C1 segment of cervical spinal cord (tissue), 14 donors: ENCODE data around the gene RABGGTA.
"Not testable (repeated sequence)": the region's sequence is repeated elsewhere in the genome, so short reads cannot be mapped to it uniquely, and the experiment has no call there.

ENCODE experiments used
- DNase-seq, 14 donors: peaks; one replicate each; lab custom pipeline; 2025; lab: John Stamatoyannopoulos, UW

The RABGGTA gene

GRCh38 chr14:24219521-24219920, 51.9 kb downstream of the RABGGTA start:
- no peak for DNase-seq

- DNase-seq, result no peak
Observed at GRCh38 chr14:24219080-24219479, 52.3 kb downstream of the RABGGTA start.

GRCh38 chr14:24216876-24217275, 54.5 kb downstream of the RABGGTA start:
- not testable (repeated sequence) for DNase-seq

GRCh38 chr14:24216345-24216699, 55.1 kb downstream of the RABGGTA start:
- no peak for DNase-seq
